Measurements from ENCODE around the gene PPP1R2. TPM values are rescaled to one million over a fixed set of nuclear protein-coding genes. Genes with fewer than 3 reads are reported as not detected.

PPP1R2 gene
- total RNA-seq, 2 donors from 2014 or later, result 37.4 to 55.8 TPM

DNA sequence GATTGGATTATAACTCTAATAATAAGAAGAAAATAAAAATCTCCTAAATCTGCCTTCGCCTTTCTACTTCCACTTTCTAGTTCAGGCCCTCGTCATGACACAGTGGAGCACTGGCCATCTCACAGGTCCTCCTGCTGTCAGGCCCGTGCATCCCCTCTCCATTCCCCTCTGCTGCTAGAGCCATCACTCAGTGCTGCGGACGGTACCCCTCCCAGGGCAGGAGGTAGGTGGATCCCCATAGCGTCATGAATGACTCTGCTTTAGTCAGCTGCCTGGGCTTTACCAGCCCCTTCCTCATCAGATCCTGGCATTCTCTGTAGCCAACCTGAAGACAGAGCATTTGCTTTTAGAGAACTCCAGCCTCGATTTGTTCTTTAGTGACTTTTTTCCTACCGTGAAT is 12.0 kb upstream of the PPP1R2 start:
- TF ChIP-seq, protein P1, sequence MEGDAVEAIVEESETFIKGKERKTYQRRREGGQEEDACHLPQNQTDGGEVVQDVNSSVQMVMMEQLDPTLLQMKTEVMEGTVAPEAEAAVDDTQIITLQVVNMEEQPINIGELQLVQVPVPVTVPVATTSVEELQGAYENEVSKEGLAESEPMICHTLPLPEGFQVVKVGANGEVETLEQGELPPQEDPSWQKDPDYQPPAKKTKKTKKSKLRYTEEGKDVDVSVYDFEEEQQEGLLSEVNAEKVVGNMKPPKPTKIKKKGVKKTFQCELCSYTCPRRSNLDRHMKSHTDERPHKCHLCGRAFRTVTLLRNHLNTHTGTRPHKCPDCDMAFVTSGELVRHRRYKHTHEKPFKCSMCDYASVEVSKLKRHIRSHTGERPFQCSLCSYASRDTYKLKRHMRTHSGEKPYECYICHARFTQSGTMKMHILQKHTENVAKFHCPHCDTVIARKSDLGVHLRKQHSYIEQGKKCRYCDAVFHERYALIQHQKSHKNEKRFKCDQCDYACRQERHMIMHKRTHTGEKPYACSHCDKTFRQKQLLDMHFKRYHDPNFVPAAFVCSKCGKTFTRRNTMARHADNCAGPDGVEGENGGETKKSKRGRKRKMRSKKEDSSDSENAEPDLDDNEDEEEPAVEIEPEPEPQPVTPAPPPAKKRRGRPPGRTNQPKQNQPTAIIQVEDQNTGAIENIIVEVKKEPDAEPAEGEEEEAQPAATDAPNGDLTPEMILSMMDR (IDR thresholded peaks at IDR 0.05), result no peak
- Histone ChIP-seq H3K36me3 (no peaks in the 10 kb centered on the region), H3K4me1 (peaks cover 4% of the 10 kb centered on the region), H3K4me3 (no peak overlapping the region), H3K9ac (ENCODE audit: low read depth in 2 of 2, low read length in 2 of 2) (no peak overlapping the region), H3K9me3 (no peaks in the 10 kb centered on the region), H3K27me3 (no peaks in the 10 kb centered on the region), H3K27ac (no peak overlapping the region)
- intact Hi-C loops (cut with DNase I), result no loop called here
- no peak for DNase-seq

DNA sequence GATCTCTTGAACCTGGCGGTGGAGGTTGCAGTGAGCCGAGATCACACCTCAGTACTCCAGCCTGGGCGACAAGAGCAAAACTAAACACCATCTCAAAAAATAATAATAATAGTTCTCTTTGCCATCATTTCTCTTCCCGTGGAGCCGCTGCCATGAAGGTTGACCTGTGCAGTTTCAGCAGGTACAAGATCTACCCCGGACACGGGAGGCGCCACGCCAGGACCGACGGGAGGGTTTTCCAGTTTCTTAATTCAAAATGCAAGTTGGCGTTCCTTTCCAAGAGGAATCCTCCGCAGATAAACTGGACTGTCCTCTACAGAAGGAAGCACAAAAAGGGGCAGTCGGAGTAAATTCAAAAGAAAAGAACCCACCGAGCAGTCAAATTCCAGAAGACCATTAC is 11.3 kb upstream of the PPP1R2 start:
- DNase-seq, result no peak
- Histone ChIP-seq H3K27me3 (no peaks in the 10 kb centered on the region), H3K36me3 (no peaks in the 10 kb centered on the region), H3K9ac (ENCODE audit: low read depth in 2 of 2, low read length in 2 of 2) (no peak overlapping the region), H3K9me3 (no peaks in the 10 kb centered on the region), H3K4me3 (no peak overlapping the region), H3K4me1 (peaks cover 4% of the 10 kb centered on the region), H3K27ac (no peak overlapping the region)
- TF ChIP-seq, protein P1 (IDR thresholded peaks at IDR 0.05), result no peak
- intact Hi-C loops (cut with DNase I), result no loop called here

DNA sequence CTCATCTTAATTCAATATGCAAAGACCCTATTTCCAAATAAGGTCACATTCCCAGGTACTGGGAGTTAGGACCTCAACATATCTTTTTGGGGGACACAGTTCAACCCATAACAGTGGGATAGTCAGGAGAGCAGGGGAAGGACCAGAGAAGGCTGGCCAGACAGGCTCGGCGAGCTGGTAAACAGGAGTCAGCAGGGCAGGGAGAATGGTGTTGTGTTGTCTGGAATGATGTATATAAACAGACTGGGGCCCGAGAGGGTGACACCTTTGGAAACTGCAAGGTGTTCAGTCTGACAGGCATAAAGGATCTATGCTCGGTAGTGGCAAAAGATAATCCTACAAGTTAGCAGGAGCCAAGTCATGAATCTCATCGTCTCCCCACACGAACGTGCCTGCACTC is 10.1 kb upstream of the PPP1R2 start:
- intact Hi-C loops (cut with DNase I), result no loop called here
- H3K27ac ChIP-seq, result no peak overlapping the region
- TF ChIP-seq, protein P1 (IDR thresholded peaks at IDR 0.05), result no peak

DNA sequence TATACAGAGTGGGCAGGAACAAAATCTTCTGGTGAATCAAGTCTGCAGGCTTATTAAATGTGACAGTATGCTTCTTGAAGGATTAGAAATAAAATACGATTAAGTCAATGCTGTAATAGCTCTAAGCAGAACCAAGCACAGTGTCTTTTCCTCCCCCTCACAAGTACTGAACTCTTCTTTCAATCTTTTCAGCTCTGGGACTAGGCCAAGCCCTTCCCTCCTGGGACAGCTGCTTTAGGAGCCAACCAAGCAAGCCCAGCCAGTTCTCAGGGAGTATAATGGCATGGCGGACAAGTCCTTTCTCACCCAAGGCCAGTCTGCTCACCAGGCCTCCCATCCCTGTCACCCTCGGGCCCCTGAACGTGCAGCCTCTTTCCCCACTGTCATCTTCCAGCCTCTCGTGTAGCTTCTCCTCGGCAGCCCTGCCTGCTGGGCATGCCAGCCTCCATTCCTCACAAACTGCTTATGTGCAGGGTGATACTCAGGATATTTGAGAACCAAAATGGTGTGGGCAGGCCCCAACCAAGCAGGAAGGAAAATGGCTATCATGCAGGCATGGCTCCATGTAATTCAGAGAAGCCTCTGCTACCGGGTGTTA is 8.4 kb upstream of the PPP1R2 start:
- Histone ChIP-seq H3K27me3 (no peaks in the 10 kb centered on the region), H3K4me3 (no peak overlapping the region), H3K4me1 (peaks cover 4% of the 10 kb centered on the region), H3K36me3 (no peaks in the 10 kb centered on the region), H3K9me3 (no peaks in the 10 kb centered on the region), H3K27ac (no peak overlapping the region), H3K9ac (ENCODE audit: low read depth in 2 of 2, low read length in 2 of 2) (peak overlapping the region in 1 of 2 donors; percentile 40)
- intact Hi-C loops (cut with DNase I), result no loop called here
- TF ChIP-seq, protein P1 (IDR thresholded peaks at IDR 0.05), result no peak
- peak; percentile 54 for DNase-seq

More for the DNA sequence above, 10.1 kb upstream of the PPP1R2 start:
- H3K4me3 ChIP-seq, result no peak overlapping the region
- no peaks in the 10 kb centered on the region for H3K36me3 ChIP-seq
- H3K9ac ChIP-seq (ENCODE audit: low read depth in 2 of 2, low read length in 2 of 2), result no peak overlapping the region
- peaks cover 4% of the 10 kb centered on the region for H3K4me1 ChIP-seq
- no peaks in the 10 kb centered on the region for H3K27me3 ChIP-seq
- DNase-seq, result no peak
- no peaks in the 10 kb centered on the region for H3K9me3 ChIP-seq

DNA sequence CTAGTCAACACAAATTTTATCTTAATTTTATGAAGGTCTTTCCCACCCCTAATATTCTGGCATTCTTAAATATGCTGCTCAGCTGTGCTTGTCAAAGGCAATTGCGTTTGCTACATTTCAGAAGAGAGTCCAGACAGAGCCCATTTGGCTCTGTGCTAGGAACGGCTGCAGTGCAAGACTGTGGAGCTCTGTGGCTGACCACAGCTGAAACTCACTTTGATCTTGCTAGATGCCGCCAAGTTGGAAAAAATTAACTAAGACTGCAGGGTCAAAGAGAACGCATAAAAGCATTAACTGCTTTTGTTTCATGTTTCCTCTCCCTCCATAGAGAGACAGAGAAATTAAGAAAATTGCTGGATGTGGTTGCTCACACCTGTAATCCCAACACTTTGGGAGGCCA is 7.6 kb upstream of the PPP1R2 start:
- Histone ChIP-seq H3K27me3 (no peaks in the 10 kb centered on the region), H3K9ac (ENCODE audit: low read depth in 2 of 2, low read length in 2 of 2) (peak overlapping the region in 1 of 2 donors; percentile 0), H3K9me3 (no peaks in the 10 kb centered on the region), H3K4me3 (no peak overlapping the region), H3K27ac (peak overlapping the region; percentile 49), H3K4me1 (peaks cover 4% of the 10 kb centered on the region), H3K36me3 (no peaks in the 10 kb centered on the region)
- intact Hi-C loops (cut with DNase I), result no loop called here
- TF ChIP-seq, protein P1 (IDR thresholded peaks at IDR 0.05), result no peak
- no peak for DNase-seq

All from colonic mucosa (tissue), 4 donors.